Stimulated activated CD4-positive, alpha-beta T cell treated with anti-CD3 and anti-CD28 coated beads, TNF-alpha, amount 100 ng/mL, for 4 hours (primary cell): Measurements from ENCODE around the gene COL25A1.

Experiments used
- DNase-seq, 3 experiments: peaks; one replicate each; pipeline ENCODE4 v3.0.0-alpha.2; 2020; ENCODE audit warnings: low read depth in 3 of 3

The COL25A1 gene

GRCh38 chr4:109291707-109292238 is 10.7 kb downstream of the COL25A1 start:
- no peak for DNase-seq

GRCh38 chr4:109290918-109291317 is 11.5 kb downstream of the COL25A1 start:
- DNase-seq: no peak

- no peak for DNase-seq
Observed at GRCh38 chr4:109278594-109279031, 23.8 kb downstream of the COL25A1 start.

GRCh38 chr4:109276482-109277095 is 25.9 kb downstream of the COL25A1 start:
- DNase-seq: no peak

GRCh38 chr4:109275066-109275745 is 27.3 kb downstream of the COL25A1 start:
- no peak for DNase-seq

DNA sequence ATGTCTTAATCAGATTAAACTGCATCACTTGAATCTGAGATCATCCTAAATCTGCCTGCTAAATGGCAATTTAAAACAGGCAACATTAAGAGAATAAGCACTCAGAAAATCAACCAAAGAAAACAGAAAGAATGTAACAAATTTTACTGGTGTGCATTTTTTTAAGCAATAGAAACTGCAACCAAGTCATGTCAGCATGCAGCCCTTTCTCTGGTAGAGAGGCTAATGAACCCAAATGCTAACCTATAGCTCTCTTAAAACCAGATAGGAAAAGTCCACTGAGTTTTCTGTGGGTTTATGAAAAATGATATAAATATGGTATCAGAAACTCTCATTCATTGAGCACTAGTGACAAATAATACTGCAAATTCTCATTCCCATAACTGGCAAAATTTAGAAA is 35.6 kb downstream of the COL25A1 start:
- DNase-seq: no peak

GRCh38 chr4:109266236-109266635 is 36.2 kb downstream of the COL25A1 start:
- DNase-seq: no peak

- DNase-seq: no peak
Observed at GRCh38 chr4:109263721-109264120, 38.7 kb downstream of the COL25A1 start.

GRCh38 chr4:109256818-109257217 is 45.6 kb downstream of the COL25A1 start:
- DNase-seq: no peak

GRCh38 chr4:109254845-109255244 is 47.6 kb downstream of the COL25A1 start:
- no peak for DNase-seq

DNA sequence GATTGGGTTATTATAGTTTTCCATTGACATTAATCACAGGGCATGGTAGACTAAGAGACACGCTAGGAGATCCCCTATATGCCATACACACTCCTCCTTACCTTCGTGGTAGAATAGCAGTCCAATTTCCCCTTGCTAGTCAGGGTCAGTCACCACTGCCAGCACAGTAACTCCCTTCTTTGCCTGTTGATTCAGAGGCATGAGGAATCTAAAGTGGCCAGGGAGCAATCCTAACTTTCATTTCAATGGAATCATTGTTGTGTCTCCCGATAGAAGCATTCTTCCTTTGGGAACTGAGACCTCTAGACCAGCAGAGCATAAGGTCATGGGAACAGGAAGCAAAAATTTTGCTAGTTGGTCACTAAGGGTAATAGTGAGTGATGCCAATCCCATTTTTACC is 51.1 kb downstream of the COL25A1 start:
- DNase-seq: no peak

- no peak for DNase-seq
Observed at GRCh38 chr4:109248322-109248900, 54.0 kb downstream of the COL25A1 start.

DNA sequence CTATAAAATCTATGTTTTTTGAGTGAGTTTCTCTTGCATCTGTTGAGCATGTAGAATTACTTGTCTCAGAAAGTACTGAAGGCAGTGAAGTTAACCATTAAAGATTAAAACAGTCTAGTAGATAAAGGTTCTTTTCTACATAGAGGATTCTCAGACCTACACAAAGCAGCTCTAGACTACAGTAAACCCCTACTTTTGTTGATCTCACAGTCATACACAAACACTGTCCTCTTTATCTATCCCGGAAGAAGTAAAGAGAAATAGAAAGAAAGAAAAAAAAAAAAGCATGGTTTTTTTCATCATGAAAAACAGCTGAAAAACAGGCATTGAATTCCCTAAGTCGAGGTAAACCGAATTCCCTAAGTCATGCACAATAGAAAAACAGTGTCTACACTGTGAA is 58.6 kb downstream of the COL25A1 start:
- DNase-seq: no peak

- no peak for DNase-seq
Observed at GRCh38 chr4:109238746-109239145, 63.7 kb downstream of the COL25A1 start.

GRCh38 chr4:109235683-109236082 is 66.8 kb downstream of the COL25A1 start:
- no peak for DNase-seq

- no peak for DNase-seq
Observed at GRCh38 chr4:109234596-109234995, 67.9 kb downstream of the COL25A1 start.

GRCh38 chr4:109233570-109233969 is 68.9 kb downstream of the COL25A1 start:
- DNase-seq: no peak

GRCh38 chr4:109232681-109233080 is 69.8 kb downstream of the COL25A1 start:
- no peak for DNase-seq

DNA sequence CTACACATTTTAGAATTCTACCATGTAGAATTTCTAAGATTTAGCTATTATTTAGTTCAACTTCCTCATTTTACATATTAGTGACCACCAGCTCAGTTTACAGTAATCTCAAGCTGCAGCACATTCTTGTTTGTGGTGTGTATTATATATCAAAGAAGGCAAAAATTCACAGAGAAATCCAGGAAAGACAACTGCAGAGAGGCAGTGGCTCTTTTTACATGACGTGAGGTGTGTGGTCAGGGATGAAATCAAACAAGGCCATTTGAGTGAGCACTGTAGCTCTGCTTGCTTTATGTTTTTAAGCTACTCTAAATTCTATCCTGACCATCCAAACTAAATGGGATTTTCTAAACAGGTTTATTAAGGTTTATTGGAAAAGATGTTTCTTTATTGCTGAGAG is 71.1 kb downstream of the COL25A1 start:
- no peak for DNase-seq

DNA sequence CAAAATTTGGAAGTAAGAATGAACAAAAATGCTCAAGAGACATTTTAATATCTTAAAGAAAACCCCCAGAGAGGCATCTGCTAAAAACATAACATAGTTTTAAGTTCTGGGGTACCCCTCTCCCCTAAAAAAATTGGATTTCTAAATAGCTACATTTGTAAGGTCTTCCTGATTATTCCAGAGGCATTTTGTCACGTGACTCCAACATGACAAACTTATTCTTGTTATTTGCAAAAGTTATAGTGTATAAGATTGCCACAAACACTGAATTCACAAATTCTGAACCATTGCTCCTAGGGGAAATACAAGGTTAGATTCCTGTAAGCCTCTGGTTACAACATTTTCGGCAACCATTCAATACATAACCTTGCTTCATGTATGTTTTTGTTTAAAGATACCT is 73.4 kb downstream of the COL25A1 start:
- no peak for DNase-seq

GRCh38 chr4:109218288-109218687 is 84.2 kb downstream of the COL25A1 start:
- DNase-seq: no peak

GRCh38 chr4:109216085-109216696 is 86.3 kb downstream of the COL25A1 start:
- DNase-seq: no peak

DNA sequence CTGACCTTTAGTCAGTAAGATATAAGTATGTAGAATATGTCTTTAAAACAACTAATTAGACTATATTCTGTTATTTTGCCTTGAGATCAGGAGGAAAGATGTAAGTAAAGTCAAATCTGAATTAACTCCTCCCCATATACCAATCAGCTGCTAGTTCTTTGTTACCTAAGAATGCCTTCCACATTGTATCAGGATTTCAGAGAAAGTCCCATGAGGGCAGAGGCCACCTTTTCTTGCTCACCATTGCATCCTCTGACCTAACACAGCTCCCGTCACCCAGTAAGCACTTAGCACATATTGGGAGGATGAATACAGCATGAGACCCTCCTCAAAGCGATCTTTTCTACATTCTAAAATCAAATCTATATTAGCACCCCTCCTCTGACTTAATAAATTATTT is 87.0 kb downstream of the COL25A1 start:
- DNase-seq: no peak
